Ishikawa (cell line): Measurements from ENCODE around the gene ARMC9.

Source experiments
- CEBPB ChIP-seq: IDR thresholded peaks from 2 replicates; pipeline ENCODE4 v1.6.1; 2012
- CREB1 ChIP-seq: IDR thresholded peaks from 2 replicates; pipeline ENCODE4 v1.6.1; 2012; ENCODE audit warnings: low read depth
- EGR1 ChIP-seq: IDR thresholded peaks from 2 replicates; pipeline ENCODE4 v1.6.1; 2012
- EP300 ChIP-seq: IDR thresholded peaks from 2 replicates; pipeline ENCODE4 v1.6.1; 2012; ENCODE audit warnings: borderline replicate concordance
- FOXM1 ChIP-seq: IDR thresholded peaks from 2 replicates; pipeline ENCODE4 v1.6.1; 2012; ENCODE audit warnings: low read depth, borderline replicate concordance
- MAX ChIP-seq: IDR thresholded peaks from 2 replicates; pipeline ENCODE4 v1.6.1; 2012
- NFIC ChIP-seq: IDR thresholded peaks from 2 replicates; pipeline ENCODE4 v1.6.1; 2012
- RAD21 ChIP-seq: IDR thresholded peaks from 2 replicates; pipeline ENCODE4 v1.6.1; 2012; ENCODE audit warnings: low read depth
- REST ChIP-seq: IDR thresholded peaks from 2 replicates; pipeline ENCODE4 v1.6.1; 2012; ENCODE audit warnings: low read depth, mild to moderate bottlenecking
- TAF1 ChIP-seq: IDR thresholded peaks from 2 replicates; pipeline ENCODE4 v1.6.1; 2012; ENCODE audit warnings: low read depth, mild to moderate bottlenecking
- TCF12 ChIP-seq: IDR thresholded peaks from 2 replicates; pipeline ENCODE4 v1.6.1; 2012; ENCODE audit warnings: low read depth
- TEAD4 ChIP-seq: IDR thresholded peaks from 2 replicates; pipeline ENCODE4 v1.6.1; 2012
- YY1 ChIP-seq: IDR thresholded peaks from 2 replicates; pipeline ENCODE4 v1.6.1; 2012; ENCODE audit warnings: low read depth
- ZBTB7A ChIP-seq: IDR thresholded peaks from 2 replicates; pipeline ENCODE4 v1.6.1; 2012; ENCODE audit warnings: low read depth
- TF ChIP-seq, protein P1 (sequence below): IDR thresholded peaks from 2 replicates; pipeline ENCODE4 v1.6.1; 2012

Gene ARMC9

GRCh38 chr2:231298091-231298490 lies 99.7 kb downstream of the ARMC9 start:
- TF ChIP-seq REST: no peak
- TF ChIP-seq, protein P1, sequence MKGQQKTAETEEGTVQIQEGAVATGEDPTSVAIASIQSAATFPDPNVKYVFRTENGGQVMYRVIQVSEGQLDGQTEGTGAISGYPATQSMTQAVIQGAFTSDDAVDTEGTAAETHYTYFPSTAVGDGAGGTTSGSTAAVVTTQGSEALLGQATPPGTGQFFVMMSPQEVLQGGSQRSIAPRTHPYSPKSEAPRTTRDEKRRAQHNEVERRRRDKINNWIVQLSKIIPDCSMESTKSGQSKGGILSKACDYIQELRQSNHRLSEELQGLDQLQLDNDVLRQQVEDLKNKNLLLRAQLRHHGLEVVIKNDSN: no peak
- no peak for TF ChIP-seq TCF12
- TF ChIP-seq MAX: no peak
- TF ChIP-seq TEAD4: no peak
- no peak for TF ChIP-seq EGR1
- no peak for TF ChIP-seq CREB1
- TF ChIP-seq EP300: no peak
- TF ChIP-seq RAD21: no peak

GRCh38 chr2:231299267-231299666 lies 100.8 kb downstream of the ARMC9 start:
- TF ChIP-seq TEAD4: no peak
- TF ChIP-seq, protein P1: no peak
- no peak for TF ChIP-seq CREB1
- TF ChIP-seq MAX: no peak
- no peak for TF ChIP-seq EGR1
- TF ChIP-seq CEBPB: no peak
- no peak for TF ChIP-seq FOXM1
- TF ChIP-seq TAF1: no peak
- no peak for TF ChIP-seq NFIC
- TF ChIP-seq RAD21: no peak
- no peak for TF ChIP-seq REST
- no peak for TF ChIP-seq ZBTB7A
- no peak for TF ChIP-seq TCF12
- no peak for TF ChIP-seq YY1
- no peak for TF ChIP-seq EP300

DNA sequence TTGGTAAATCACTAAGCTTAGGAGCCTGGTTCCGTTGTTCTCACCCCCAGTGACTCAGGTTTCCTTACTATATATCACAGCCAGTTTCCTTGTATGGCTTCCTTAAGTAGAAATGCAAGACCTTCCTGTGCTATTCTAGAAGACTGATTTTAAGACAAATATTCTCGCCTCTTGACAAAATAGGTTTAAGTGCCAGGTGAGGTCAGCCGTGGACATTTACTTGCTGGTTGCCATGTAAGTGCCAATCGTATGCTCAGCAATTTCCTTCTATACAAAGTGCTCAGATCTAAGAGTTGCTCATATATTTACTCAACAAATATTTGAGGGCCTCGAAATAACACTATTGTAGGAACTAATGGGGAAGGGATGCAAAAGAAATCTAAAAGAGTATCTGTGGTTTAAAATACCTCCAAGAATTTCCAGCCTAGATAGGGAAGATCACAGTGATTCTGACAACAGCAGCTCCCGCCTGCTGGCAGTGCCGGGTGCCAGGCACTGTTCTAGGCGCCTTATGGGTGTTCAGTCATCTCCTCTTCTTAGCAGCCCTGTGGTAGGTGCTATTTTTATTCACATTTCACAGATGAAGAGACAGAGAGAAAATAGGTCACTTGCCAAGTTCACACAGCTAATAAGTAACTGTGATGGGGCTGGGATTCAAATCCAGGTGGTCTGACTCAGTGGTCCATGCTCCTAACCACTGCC lies 101.7 kb downstream of the ARMC9 start:
- TF ChIP-seq TAF1 (no peak), RAD21 (no peak), TEAD4 (no peak), NFIC (no peak), CEBPB (no peak), TCF12 (no peak), EP300 (no peak), FOXM1 (no peak), EGR1 (no peak), ZBTB7A (no peak)
- TF ChIP-seq, protein P1: no peak

DNA sequence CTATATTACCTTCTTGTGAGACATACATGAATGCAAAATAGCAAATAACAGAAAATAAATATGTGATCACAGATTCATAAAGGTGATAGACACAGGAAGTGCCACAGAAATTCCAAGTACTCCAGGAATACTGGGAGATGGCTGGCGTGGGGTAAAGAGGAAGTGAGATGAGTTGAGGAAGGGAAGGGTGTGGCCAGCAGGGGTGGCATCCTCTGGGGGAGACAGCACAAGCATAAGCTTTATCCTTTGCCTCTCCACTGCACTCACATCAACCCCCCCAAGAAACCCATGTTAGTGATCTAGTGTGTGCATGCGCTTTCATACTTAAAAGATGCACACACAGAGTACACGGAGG lies 102.3 kb downstream of the ARMC9 start:
- no peak for TF ChIP-seq YY1
- no peak for TF ChIP-seq CREB1
- no peak for TF ChIP-seq EGR1
- no peak for TF ChIP-seq CEBPB
- no peak for TF ChIP-seq TEAD4
- TF ChIP-seq, protein P1: no peak
- TF ChIP-seq ZBTB7A: no peak
- TF ChIP-seq FOXM1: no peak
- no peak for TF ChIP-seq EP300

GRCh38 chr2:231305221-231305620 lies 106.8 kb downstream of the ARMC9 start:
- TF ChIP-seq EP300: no peak
- no peak for TF ChIP-seq CEBPB
- TF ChIP-seq MAX: no peak
- no peak for TF ChIP-seq TAF1
- TF ChIP-seq REST: no peak
- TF ChIP-seq YY1: no peak
- no peak for TF ChIP-seq CREB1
- TF ChIP-seq, protein P1: no peak
- no peak for TF ChIP-seq RAD21
- no peak for TF ChIP-seq EGR1
- TF ChIP-seq ZBTB7A: no peak
- TF ChIP-seq TEAD4: no peak
- no peak for TF ChIP-seq TCF12
- TF ChIP-seq NFIC: no peak
- no peak for TF ChIP-seq FOXM1
